Neural crest cell (in vitro differentiated cells): ENCODE measurements around the gene HNRNPH1. TPM values are rescaled to one million over a fixed set of nuclear protein-coding genes. Genes with fewer than 3 reads are reported as not detected.
"Not testable (repeated sequence)": the region's sequence is repeated elsewhere in the genome, so short reads cannot be mapped to it uniquely, and the experiment has no call there.

Experiments
- DNase-seq: peaks from one replicate; pipeline ENCODE4 v3.0.0; 2021; ENCODE audit warnings: low read depth, mixed read lengths, low spot score
- H3K27ac Mint-ChIP-seq: one replicate; pipeline ENCODE4 v1.8.0; 2021; ENCODE audit warnings: mild to moderate bottlenecking, mixed read lengths; ENCODE audit not compliant: unreplicated experiment
- H3K27me3 Mint-ChIP-seq: 2 replicates; pipeline ENCODE4 v1.8.0; 2021; ENCODE audit warnings: low read depth, mild to moderate bottlenecking, mixed read lengths
- H3K36me3 Mint-ChIP-seq: 2 replicates; pipeline ENCODE4 v1.8.0; 2021; ENCODE audit warnings: low read depth, mild to moderate bottlenecking, mixed read lengths
- H3K4me1 Mint-ChIP-seq: 2 replicates; pipeline ENCODE4 v1.8.0; 2021; ENCODE audit warnings: mixed read lengths
- H3K4me3 Mint-ChIP-seq: one replicate; pipeline ENCODE4 v1.8.0; 2021; ENCODE audit warnings: mild to moderate bottlenecking, mixed read lengths
- H3K9me3 Mint-ChIP-seq: 2 replicates; pipeline ENCODE4 v1.8.0; 2021; ENCODE audit warnings: mixed read lengths
- total RNA-seq: library from RNA; stranded (reverse); gene quantifications from 2 replicates; pipeline ENCODE4 v1.2.1, GENCODE V29; 2021
- TF ChIP-seq, protein P1 (sequence below): fragments of 200-600 bp; sonication (generic); conservative IDR thresholded peaks from 2 replicates; pipeline ENCODE4 v1.5.0; 2021; ENCODE audit warnings: antibody characterized with exemption, mild to moderate bottlenecking

Gene HNRNPH1
- total RNA-seq, 1 donor from 2014 or later: 1,166 TPM

- DNase-seq: no peak
- H3K36me3 Mint-ChIP-seq: no peaks in the 10 kb centered on the region
- H3K27ac Mint-ChIP-seq: no peak overlapping the region
- TF ChIP-seq, protein P1, sequence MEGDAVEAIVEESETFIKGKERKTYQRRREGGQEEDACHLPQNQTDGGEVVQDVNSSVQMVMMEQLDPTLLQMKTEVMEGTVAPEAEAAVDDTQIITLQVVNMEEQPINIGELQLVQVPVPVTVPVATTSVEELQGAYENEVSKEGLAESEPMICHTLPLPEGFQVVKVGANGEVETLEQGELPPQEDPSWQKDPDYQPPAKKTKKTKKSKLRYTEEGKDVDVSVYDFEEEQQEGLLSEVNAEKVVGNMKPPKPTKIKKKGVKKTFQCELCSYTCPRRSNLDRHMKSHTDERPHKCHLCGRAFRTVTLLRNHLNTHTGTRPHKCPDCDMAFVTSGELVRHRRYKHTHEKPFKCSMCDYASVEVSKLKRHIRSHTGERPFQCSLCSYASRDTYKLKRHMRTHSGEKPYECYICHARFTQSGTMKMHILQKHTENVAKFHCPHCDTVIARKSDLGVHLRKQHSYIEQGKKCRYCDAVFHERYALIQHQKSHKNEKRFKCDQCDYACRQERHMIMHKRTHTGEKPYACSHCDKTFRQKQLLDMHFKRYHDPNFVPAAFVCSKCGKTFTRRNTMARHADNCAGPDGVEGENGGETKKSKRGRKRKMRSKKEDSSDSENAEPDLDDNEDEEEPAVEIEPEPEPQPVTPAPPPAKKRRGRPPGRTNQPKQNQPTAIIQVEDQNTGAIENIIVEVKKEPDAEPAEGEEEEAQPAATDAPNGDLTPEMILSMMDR: no peak
- no peaks in the 10 kb centered on the region for H3K9me3 Mint-ChIP-seq
- no peaks in the 10 kb centered on the region for H3K4me1 Mint-ChIP-seq
- H3K27me3 Mint-ChIP-seq: no peaks in the 10 kb centered on the region
- H3K4me3 Mint-ChIP-seq: no peak overlapping the region
Measured at GRCh38 chr5:179648410-179648809, 24.9 kb upstream of the HNRNPH1 start.

- H3K9me3 Mint-ChIP-seq, DNase-seq, H3K4me3 Mint-ChIP-seq, H3K4me1 Mint-ChIP-seq, H3K36me3 Mint-ChIP-seq, H3K27me3 Mint-ChIP-seq: not testable (repeated sequence)
- H3K27ac Mint-ChIP-seq: peak overlapping the region; percentile 5
Measured at GRCh38 chr5:179644766-179645165, 21.3 kb upstream of the HNRNPH1 start.

DNA sequence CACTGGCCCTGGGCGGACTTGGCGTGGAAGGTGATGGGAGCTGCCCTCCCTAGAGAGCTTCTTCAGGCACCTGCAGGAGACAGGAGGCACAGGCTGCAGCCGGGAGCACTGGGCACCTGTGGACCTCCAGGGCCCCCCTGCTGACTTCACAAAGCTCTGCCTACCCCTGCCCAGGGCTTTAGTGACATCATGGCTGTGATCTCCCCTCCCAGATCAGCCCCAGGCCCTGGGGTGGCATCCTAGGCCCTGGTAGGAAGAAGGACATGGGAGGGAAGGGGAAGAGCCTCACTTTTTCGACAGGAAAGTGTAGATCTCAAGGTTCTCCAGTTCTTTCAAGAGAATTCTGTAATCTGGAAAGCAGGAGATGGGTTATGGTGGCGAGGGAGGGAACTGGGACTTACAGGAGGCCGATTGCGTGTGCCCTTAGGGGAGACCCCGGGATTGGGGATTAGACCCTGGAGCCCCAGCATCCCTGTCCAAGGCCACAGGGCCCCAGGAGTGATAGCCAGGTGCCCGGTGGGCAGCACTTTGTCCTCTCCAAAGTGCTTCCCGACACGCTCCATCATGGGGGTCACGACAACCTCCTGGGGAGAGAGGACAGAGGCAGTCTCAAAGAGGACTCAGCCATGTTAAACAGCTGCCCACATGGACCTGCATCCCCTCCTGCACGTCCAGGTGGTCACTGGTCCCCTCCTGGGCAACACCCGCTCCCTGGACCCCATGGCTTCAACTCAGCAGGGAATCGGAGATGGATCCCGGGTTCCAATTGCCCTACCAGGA lies 19.9 kb upstream of the HNRNPH1 start:
- not testable (repeated sequence) for H3K9me3 Mint-ChIP-seq, H3K36me3 Mint-ChIP-seq, H3K4me3 Mint-ChIP-seq, DNase-seq, H3K27ac Mint-ChIP-seq, H3K4me1 Mint-ChIP-seq, H3K27me3 Mint-ChIP-seq

DNA sequence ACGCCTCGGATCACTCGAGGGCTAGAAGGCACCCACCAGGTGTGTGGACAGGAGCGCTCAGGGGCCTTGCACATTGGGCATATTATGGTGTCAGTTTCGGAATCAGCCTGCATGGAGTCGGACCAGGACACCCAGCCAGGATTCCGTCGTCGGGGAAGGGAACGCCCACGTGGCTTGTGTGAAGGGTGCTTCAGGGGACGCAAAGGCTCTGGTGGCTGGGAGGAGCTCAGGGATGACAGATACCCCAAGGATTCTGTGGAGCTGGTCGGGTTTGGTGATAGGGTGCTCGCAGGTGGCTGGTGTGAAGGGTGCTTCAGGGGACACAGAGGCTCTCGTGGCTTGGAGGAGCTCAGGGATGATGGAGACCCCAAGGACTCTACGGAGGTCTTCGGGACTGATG lies 19.2 kb upstream of the HNRNPH1 start:
- peak overlapping the region; percentile 95 for H3K27ac Mint-ChIP-seq
- not testable (repeated sequence) for H3K4me3 Mint-ChIP-seq, DNase-seq, H3K36me3 Mint-ChIP-seq, H3K4me1 Mint-ChIP-seq, H3K9me3 Mint-ChIP-seq, H3K27me3 Mint-ChIP-seq

DNA sequence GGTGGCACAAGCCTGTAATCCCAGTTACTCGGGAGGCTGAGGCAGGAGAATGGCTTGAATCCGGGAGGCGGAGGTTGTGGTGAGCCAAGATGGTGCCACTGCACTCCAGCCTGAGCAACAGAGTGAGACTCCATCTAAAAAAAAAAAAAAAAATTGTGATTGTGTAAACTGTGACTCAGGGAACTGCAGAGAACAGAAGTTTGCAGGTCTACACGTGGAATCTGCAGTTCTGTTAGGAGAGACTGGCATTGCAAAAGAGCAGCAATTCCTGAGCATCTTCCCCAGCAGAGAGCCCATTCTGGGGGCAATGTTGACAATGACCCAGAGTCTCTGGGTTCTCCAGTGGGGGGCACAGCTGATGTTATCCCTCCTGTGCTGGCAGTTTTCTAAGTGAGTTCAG lies 18.3 kb upstream of the HNRNPH1 start:
- H3K4me3 Mint-ChIP-seq, H3K4me1 Mint-ChIP-seq, H3K27me3 Mint-ChIP-seq, H3K36me3 Mint-ChIP-seq, DNase-seq, H3K27ac Mint-ChIP-seq, H3K9me3 Mint-ChIP-seq: not testable (repeated sequence)

DNA sequence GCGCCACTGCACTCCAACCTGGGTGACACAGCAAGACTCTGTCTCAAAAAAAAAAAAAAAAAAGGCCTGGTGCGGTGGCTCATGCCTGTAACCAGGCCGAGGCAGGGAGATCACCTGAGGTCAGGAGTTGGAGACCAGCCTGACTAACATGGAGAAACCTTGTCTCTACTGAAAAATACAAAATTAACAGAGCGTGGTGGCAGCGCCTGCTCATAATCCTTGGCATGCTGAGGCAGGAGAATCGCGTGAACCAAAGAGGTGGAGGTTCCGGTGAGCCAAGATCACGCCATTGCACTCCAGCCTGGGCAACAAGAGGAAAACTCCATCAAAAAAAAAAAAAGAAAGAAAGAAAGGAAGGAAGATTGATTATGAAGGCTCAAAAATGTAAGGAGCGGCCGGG lies 15.8 kb upstream of the HNRNPH1 start:
- not testable (repeated sequence) for DNase-seq, H3K36me3 Mint-ChIP-seq, H3K27me3 Mint-ChIP-seq, H3K9me3 Mint-ChIP-seq, H3K4me3 Mint-ChIP-seq, H3K4me1 Mint-ChIP-seq
- peak overlapping the region; percentile 50 for H3K27ac Mint-ChIP-seq

GRCh38 chr5:179634370-179635172 lies 11.1 kb upstream of the HNRNPH1 start:
- not testable (repeated sequence) for H3K9me3 Mint-ChIP-seq, H3K4me1 Mint-ChIP-seq, DNase-seq, H3K27ac Mint-ChIP-seq, H3K36me3 Mint-ChIP-seq, H3K4me3 Mint-ChIP-seq, H3K27me3 Mint-ChIP-seq

DNA sequence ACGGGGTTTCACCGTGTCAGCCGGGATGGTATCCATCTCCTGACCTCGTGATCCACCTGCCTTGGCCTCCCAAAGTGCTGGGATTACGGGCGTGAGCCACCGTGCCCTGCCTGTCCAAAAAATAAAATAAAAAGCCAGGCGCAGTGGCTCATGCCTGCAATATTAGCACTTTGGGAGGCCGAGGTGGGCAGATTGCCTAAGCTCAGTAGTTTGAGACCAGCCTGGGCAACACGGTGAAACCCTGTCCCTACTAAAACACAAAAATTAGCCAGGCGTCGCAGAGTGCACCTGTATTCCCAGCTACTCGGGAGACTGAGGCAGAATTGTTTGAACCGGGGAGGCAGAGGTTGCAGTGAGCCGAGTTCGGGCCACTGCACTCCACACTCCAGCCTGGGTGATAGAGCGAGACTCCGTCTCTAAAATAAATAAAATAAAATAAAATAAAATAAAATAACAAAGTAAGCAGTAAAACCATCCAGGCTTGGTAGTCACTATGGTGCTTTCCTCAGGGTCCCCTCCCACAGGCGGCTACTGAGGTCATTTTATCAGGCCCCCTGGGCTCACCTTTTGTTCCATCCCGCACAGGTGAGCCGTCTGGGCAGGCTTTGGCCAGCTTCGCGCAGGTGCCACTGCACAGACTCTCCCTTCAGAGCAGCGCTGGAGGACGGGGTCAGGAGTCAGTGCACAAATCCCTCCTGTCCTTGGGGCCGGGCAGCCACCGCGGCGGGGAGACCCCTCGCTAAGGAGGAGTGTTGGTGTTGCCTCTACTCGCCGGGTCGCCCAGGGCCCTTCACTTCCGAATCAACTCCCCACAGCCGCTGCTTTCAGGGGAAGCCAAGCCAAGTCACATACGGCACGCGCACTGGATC lies 10.3 kb upstream of the HNRNPH1 start:
- H3K4me3 Mint-ChIP-seq, H3K9me3 Mint-ChIP-seq, DNase-seq, H3K4me1 Mint-ChIP-seq, H3K36me3 Mint-ChIP-seq, H3K27me3 Mint-ChIP-seq, H3K27ac Mint-ChIP-seq: not testable (repeated sequence)
